ENCODE results near the gene IGF2BP2.

The IGF2BP2 gene

GRCh38 chr3:185764163-185764979 lies 60.5 kb downstream of the IGF2BP2 start:
- H3K4me3 ChIP-seq (replicated peaks; ENCODE audit: low read depth, low read length) = no peak overlapping the region
- DNase-seq (ENCODE audit: low read depth) = peak; percentile 74
- no peak for TF ChIP-seq CTCF (IDR thresholded peaks at IDR 0.05; ENCODE audit: low read length, missing control alignments)

- no peak for TF ChIP-seq CTCF (IDR thresholded peaks at IDR 0.05; ENCODE audit: low read length, missing control alignments)
- DNase-seq (ENCODE audit: low read depth) = peak; percentile 59
- no peak overlapping the region for H3K4me3 ChIP-seq (replicated peaks; ENCODE audit: low read depth, low read length)
These were observed 61.4 kb downstream of the IGF2BP2 start for GRCh38 chr3:185763347-185764005.

- no peak overlapping the region for H3K4me3 ChIP-seq (replicated peaks; ENCODE audit: low read depth, low read length)
- TF ChIP-seq CTCF (IDR thresholded peaks at IDR 0.05; ENCODE audit: low read length, missing control alignments) = no peak
- DNase-seq (ENCODE audit: low read depth) = no peak
These were observed 64.3 kb downstream of the IGF2BP2 start for GRCh38 chr3:185760550-185760949.

GRCh38 chr3:185760088-185760487 lies 64.8 kb downstream of the IGF2BP2 start:
- no peak for TF ChIP-seq CTCF (IDR thresholded peaks at IDR 0.05; ENCODE audit: low read length, missing control alignments)
- no peak for DNase-seq (ENCODE audit: low read depth)
- no peak overlapping the region for H3K4me3 ChIP-seq (replicated peaks; ENCODE audit: low read depth, low read length)

GRCh38 chr3:185759512-185759911 lies 65.3 kb downstream of the IGF2BP2 start:
- DNase-seq (ENCODE audit: low read depth) = no peak
- TF ChIP-seq CTCF (IDR thresholded peaks at IDR 0.05; ENCODE audit: low read length, missing control alignments) = no peak
- H3K4me3 ChIP-seq (replicated peaks; ENCODE audit: low read depth, low read length) = no peak overlapping the region

- H3K4me3 ChIP-seq (replicated peaks; ENCODE audit: low read depth, low read length) = no peak overlapping the region
- TF ChIP-seq CTCF (IDR thresholded peaks at IDR 0.05; ENCODE audit: low read length, missing control alignments) = no peak
- no peak for DNase-seq (ENCODE audit: low read depth)
These were observed 65.9 kb downstream of the IGF2BP2 start for GRCh38 chr3:185758912-185759311.

All from fibroblast of pulmonary artery (primary cell).